ENCODE measurements around the gene SESN3.
"Not testable (repeated sequence)": the region's sequence is repeated elsewhere in the genome, so short reads cannot be mapped to it uniquely, and the experiment has no call there.

SESN3 gene

DNA sequence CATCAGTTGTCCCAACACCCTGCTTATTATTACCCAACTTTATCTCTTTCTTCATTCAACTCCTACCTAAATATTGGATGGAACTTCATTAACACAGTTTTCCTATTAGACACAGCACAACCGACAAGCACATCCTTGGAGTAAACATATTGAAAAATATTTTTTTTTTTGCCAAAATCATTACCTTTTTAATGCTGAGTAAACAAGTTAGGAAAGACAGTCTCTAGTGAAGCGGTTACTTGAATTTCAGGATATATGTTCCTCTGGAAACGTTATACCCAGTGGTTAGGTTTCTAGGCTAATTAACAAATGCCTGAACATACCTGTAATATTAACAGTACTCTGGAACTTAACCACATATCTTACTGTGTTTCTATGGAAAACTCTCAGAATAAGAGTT, 11.4 kb downstream of the SESN3 start:
- DNase-seq, result no peak

DNA sequence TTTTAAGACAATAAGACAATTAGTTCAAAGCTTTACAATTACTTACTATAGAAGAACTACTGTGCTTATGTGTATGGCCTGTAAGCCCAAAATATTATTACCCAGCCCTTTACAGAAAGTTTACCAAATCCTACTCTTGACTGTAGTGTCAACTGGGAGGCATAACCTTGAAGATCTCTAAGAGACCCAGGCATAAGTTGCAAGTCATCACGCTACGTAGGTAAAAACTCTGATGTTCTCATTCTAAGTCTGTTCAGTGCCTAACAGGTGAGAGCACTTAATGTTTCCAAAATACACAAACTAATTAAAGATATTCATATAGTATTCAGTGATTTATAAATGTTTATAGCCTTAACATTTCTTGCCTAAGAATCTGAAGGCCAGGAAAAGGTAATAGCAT, 12.9 kb downstream of the SESN3 start:
- DNase-seq, result no peak

DNA sequence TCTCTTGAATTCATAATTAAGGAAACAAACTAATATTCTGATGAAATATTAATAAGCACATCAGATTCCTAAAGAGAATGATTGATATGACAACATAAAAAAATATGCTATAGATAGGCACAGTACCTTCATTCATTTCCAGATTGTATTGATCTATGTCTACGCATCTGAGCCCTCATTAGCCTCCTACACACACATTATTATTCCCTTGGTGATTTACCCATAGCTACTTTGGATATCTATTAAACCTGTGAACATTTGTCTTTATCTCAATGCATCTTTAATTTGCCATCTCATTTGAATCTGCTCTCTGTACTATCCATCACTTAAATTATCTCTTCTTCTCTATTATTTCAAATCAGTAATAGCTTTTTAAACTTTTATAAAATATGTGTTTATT, 18.4 kb downstream of the SESN3 start:
- DNase-seq, result no peak

DNA sequence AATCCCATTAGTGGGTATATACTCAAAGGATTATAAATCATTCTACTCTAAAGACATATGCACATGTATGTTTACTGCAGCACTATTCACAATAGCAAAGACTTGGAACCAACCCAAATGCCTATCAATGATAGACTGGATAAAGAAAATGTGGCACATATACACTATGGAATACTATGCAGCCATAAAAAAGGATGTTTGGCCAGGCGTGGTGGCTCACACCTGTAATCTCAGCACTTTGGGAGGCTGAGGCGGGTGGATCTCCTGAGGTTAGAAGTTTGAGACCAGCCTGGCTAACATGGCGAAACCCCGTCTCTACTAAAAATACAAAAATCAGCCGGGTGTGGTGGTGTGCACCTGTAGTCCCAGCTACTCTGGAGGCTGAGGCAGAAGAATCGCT, 21.5 kb downstream of the SESN3 start:
- not testable (repeated sequence) for DNase-seq

DNA sequence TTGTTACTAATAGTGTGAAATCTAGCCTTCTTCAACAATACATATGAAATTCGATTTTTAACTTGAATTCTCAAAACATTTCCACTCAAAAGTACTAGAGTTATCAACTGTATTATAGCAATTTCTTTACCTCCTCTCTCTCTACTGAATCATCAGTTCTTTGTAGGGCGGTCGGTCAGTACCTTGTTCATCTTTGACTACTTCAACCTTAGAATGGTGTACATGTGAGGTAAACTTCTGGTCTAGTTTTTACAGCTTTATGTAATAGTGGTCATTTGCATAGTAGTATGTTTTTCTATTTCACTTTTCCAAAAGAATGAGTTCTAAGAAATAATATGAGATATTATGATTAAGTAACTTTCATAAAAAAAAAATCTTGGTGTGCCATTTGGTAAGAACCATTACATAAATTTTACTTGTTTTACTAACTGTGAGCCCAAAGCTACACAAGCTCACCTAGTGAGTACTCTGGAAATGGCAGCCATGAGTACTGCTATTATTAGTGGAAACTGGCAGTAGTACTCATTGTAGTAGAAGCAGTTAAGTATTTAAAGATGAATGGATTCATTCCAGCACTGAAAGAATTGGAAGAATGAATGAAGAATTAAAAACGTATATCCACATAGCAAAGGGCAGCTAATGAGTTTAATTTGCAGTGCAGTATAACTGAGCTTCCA, 30.1 kb downstream of the SESN3 start:
- no peak for DNase-seq

DNA sequence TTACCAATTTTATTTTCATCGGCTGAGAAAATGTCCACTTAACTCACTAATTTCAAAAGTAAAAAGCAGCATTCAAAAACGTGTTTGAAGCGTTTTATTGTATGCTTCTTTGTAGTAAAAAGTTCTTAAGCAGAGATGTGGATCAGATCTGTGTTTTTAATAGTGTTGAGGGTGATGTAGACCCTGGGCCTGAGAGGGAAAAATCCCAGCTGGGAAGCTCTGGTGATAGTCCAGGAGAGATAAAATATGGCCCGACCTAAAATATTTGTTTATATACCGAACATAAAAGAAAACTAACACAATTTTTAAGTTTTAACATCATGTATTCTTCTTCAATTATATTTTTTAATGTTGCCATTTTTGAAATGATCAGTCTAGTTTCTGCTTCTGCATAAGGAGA, 35.2 kb downstream of the SESN3 start:
- DNase-seq, result no peak

DNA sequence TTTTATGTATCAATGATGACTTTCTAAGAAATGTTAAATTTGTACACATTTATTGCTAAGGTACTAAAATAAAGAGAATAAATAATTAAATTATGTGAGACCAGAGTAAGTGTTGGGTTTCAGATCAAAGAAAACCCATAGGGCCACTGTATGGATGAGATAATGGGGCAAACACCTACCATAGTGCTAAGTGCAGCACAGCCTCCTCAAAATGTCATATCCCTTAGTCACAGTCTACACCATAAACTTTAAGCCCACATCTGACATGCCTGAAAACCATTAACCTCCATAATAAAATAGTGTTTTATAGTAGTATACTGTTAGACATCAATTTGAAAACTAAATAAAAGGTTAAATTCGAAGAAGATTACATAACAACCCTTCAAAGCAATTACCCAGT, 37.5 kb downstream of the SESN3 start:
- no peak for DNase-seq

DNA sequence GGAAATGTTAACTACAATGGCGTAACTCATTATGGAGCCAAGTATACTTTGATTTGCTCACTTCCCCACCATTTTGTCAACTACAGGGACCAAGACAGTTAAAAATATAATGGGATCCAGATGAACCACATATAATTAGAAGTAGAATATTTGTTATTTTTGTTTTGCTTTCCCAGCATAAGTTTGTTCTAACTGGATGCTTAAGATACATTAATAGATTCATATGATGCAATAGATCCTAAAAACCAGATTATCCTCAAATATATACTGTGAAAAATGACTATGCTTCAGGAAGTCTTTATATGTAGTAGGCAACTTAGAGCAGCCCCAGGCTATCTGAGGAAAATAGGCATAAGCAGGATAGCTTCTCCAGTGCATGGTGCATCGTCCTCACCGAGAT, 38.3 kb downstream of the SESN3 start:
- DNase-seq, result no peak

DNA sequence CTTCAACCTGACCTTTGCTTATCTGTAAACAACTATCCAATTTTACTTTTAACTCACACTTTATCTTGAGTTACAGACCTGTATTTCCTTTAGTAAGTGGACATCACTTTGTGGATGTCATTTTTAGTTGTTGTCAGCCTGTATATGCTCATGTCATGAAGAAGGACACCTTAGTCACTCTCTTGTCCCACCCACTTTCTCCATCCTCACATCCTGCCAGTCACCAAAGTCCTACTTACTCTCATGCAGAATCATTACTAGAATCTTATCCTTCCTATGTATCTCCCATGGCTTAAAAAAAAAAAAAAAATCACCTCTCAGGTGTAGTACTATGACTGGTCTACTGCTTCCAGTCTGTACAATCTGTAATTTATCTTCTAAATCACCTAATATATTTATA, 43.3 kb downstream of the SESN3 start:
- no peak for DNase-seq

DNA sequence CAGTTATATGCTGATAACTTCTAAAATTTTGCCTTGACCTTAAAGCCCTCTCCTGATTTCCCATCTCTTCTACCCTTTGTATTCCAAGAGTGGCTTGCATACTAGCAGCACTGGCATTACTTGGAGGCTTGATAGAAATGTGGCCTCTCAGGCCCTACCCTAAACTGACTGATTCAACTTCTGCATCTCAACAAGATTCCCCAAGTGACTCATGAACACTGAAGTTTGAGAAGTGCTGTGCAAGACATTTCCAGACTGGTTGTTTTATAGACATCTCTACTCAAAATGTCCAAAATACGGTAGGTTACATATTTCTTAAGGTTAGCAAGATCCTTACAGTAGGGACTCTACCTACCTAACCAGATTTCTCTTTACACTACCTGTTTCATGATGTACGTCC, 48.6 kb downstream of the SESN3 start:
- no peak for DNase-seq

DNA sequence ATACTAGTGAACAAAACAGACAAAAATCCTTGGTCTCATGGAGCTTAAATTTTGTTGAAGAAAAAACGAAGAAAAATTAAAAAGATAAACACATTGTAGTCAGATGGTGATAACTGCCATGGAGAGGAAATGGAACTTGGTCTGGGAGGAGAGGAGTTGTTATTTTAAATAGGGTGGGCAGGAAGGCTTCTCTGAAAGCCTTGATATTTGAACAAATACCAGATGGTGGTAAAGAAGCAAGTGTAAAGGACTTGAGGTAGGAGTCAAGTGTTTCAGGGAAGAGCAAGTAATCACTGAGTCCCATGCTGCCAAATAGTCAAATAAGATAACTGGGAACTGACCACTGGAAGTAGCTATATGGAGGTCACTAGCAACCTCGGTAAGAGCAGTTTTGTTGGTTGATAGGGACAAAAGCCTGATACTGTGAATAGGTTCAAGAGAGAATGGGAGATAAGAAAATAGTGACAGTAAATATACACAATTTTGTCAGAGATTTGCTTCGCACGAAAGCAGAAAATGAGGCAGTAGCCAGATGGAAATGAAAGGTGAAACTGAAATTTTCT, 55.1 kb downstream of the SESN3 start:
- no peak for DNase-seq

DNA sequence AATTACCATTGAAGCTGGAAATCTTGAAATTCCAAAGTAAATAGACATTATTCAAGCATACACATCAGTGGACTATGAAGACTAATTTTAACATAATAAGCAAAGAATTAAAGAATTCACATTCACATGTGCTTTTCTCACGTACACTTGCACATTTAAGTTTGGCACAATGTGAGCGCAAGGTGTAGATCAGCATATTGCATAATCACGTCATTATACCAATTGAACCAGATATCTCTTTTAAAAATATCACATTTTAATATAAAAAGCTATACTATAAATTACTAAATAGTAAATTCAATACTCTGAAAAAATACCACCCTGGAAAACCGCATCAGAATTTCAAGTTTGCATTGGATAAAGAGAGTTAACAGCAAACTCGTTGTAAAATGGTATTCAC, 60.7 kb downstream of the SESN3 start:
- DNase-seq, result no peak

DNA sequence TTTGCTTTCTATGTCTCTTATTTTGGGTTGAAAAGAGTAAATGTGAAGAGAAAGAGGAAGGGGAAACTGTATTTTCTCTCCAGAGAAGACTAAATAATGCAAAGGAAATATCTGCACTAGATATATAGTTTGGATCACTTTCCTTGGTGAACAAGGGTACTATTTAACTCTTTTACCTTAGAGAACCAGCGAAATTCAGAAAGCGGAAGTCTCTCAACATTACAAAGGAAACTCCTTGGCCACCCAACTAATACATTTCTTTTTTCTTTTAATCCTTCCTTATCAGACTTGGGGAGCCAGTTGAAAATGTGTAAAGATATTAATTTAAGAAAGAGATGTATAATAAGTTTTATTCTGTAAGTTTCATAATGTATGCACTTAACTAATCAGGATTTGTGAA, 64.2 kb downstream of the SESN3 start:
- DNase-seq, result no peak

DNA sequence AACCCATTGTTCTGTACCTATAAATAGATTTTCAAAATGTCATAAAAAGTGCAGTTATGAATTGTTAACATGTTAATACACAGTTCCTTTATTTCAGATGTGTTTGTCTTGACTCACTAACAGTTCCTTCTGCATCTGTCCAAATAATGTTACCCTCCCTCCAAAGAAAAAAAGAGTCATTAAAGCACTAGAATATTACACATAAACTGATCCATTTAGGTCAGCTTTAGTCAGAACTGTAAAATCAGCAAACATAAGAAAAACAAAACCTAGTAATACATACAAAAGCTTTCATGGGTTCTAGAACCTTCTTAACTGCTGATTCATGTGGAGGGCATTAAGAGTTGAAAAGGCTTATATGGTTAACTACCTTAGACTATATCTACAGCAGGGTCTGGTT, 65.4 kb downstream of the SESN3 start:
- DNase-seq, result no peak

DNA sequence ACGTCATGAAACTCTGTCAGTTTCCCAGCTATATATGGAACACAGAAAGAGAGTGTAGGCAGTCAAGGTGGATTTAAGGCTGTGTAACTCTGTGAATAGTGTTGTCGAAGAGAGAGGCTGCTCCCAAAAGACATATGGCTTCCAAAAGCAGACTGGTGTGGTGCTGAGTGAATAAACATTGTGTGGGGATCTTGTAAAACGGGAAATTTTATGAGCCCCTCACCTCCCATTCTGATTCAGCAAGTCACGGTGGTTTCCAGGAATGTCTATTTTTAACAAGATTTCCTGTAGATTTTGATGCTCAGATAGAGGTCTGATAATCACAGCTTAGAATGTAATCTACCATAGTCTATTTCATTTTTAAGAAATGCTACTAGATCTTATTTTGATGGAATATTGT, 67.9 kb downstream of the SESN3 start:
- DNase-seq, result no peak

DNA sequence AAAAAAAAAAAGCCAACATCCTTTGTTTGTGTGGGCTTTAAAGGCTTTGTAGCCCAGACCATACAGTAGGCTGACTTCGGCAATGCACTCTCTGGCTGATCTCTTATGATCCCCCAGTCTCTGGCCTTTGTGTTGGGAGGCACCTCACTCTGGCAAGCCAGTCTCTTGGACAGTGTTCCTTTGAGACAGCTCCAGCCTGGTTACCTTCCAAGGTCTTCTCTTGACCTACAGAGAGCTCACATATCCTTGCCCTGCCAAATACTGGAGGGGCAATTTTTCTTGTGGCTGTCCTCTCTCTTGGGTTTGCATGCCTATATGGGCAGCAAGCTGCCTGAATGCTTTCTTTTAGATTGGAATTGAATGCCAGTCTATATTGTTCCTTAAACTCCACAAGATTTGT, 69.8 kb downstream of the SESN3 start:
- no peak for DNase-seq

DNA sequence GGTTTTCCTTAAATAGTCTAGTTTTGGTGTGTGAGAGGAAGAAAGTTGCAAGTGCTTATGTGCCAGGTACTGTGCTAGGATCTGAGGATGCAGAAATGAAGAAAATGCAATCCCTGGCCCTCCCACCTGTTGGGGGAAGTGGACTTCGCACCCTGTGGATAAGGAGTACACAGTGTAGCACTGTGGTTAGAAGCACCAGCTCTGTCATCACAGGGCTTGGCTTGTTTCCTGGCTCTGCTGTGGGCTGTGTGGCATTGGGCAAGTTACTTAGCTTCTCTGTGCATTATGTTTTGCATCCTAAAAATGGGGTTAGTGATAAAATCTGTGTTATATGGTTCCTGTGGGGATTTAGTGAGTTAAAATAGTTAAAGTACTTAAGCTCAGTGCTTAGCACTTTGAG, 73.2 kb downstream of the SESN3 start:
- no peak for DNase-seq

DNA sequence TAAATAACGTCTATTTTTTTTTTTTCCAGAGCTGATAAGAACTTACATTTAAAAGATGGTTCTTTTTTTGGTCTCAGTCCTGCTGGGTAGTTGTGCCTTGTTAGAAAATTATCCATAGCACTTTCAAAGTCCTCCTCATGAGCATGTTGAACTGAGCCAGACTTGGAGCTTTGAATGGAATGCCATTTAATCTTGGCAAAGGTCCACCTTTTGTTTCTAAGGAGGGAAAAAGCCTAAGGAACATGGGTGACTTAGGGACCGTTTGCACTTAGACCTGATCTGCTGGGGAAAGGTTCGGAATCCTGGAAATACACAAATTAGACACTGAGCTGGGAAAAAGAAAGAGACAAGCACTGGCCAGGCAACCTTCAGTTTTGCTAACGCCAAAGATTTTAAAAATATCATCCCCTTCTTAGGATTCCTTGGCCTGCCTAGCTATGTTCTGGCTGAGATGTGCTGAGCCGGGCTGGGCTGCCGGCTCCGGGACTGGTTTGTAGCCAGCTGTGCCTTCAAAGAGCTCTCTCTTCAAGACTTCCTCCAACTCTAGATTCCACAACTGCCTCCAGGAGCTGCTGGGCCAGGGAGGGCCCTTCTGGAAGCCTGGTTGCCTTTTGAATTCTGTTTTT, 74.0 kb downstream of the SESN3 start:
- DNase-seq, result no peak

DNA sequence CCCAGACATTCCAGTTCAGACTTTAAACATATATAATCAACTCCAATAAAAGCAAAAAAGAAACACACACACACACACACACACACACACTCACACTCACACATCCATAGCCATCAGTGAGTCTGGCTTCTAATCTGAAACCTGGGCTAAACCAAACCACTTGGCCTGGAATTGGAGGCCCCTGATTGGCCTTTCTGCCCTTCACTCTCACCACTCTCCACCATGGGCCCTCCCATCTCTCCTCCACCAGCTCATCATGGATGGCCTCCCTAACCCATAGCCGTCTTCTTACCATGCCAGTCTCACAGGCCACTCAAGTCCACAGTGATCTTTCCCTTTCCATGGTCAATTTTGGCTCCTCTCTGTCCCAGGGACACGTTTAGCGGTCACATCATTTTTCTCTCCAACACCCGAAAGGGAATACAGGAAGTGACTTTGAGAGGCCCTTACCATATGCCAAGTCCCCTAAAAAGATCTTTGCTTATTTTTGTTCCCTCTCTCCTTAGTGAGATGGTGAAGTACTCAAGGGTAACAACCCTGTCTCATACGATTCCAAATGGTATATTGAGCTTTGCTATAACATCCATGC, 74.8 kb downstream of the SESN3 start:
- no peak for DNase-seq

DNA sequence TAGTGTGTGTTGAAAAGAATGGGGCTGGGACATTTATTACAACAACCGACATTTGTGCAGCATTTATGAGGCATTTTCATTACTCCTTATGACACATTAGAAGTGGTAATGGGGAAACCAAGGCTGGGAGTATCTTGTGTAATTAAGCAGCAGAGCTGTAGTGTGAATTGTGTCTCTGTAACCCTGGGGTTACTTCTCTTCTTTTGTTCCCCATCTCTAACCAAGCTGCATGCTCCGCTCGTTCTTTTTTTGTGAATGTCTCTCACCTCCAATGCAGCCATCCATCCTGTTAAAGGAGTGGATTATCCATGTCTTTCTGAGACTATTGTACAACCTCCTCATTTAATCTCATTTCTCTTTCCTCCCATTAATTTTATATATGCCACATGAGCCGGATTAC, 75.6 kb downstream of the SESN3 start:
- DNase-seq, result no peak

DNA sequence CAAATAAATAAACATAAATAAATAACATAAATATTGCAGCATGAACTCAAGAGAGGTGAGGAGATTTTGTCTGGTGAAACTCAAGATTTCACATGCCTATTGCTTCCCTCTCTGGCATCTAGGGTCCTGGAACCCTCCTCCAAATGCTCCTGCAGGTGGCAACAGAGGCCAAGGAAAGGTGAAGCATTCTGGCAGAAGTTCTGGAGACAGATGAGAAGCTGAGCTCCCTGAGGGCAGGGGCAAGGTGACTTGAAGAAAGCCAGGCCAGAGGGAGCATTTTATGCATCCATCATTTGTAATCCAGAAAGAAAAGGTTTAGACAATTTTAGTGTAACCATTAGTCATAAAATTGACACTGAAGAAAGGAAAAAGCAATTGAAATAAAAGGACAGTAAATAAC, 76.5 kb downstream of the SESN3 start:
- DNase-seq, result no peak

DNA sequence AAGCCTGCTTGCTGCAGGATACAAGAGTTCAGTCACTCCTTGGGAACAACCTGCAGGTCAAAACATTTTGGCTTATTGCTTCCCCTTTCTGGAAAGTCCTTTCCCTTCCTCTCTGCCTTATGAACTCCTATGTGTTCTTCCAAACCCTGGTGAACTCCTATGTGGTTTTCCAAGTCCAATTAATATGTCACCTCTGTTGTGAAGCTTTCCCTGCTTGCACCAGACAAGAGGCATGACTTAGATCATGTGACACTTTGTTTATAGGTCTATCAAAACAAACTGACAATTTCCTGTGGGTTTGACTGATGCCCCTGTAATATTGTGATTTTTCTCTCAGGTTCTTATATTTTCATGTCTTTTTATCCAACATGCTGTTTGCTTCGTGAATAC, 77.2 kb downstream of the SESN3 start:
- DNase-seq, result no peak

DNA sequence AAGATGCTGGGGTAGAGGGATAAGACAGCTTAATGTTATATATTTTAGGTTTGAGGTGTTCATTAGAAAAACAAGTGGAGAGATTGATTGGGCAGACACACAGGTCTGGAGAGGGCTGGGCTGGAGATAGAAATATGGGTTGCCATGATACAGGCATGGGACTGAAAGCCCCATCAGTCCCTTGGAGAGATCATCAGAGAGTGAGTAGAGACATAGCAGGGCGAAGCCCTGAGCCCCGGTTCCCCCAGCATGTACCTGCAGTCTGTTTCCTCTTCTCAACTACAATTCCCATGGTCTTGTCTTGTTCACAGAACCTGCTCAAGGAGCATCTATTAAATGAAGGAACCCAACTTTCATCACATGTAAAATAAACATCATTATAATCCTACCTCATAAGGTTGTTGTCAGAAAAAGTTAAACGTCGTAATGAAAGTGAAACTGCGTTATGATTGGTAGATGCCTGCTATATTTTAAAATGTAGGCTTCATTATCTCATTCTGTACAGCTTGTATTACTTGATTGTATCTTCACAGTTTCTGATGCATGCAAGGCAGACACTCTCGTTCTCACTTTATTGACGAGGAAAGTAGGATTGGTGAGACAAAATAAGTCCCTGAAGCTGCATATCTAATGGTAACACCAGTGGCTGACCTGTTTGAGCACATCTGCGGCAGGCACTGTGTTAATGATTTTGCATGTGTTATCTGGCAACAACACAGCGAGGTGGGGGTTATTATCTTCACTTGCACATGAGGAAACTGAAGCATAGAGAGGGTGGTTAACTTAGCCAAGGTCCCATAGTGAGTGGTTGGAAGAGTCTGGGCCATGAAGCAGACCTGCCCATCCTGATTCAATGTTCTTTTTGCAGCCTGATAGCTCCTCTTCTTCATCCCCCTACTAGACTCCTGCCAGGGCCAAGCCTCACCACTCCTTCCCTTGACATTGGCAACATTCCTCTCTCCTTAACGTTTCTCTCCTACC, 77.8 kb downstream of the SESN3 start:
- DNase-seq, result no peak
